Upper lobe of left lung (tissue), 6 donors: ENCODE data around the gene RAI14. TPM values are rescaled to one million over a fixed set of nuclear protein-coding genes. Genes with fewer than 3 reads are reported as not detected.

Experiments used
- ATAC-seq, 2 donors: fragments of 200-7000 bp; cut with Tn5 transposase; one replicate each; pipeline ENCODE4 v1.9.1; 2022; ENCODE audit warnings: mild to moderate bottlenecking in 2 of 2, moderate library complexity in 2 of 2; ENCODE audit not compliant: low FRiP score in 2 of 2
- DNase-seq, 2 donors: peaks; one replicate each; pipeline ENCODE4 v3.0.0-alpha.2; 2019 to 2020
- H3K27ac ChIP-seq, 4 donors: fragments of 200-600 bp; sonication (generic); one replicate each; pipeline ENCODE4 v1.5.1; 2016 to 2019
- H3K27me3 ChIP-seq, 4 donors: fragments of 200-600 bp; sonication (generic); one replicate each; pipeline ENCODE4 v1.5.1; 2017 to 2019
- H3K36me3 ChIP-seq, 4 donors: fragments of 200-600 bp; sonication (generic); one replicate each; pipeline ENCODE4 v1.5.1; 2016 to 2019
- H3K4me1 ChIP-seq, 4 donors: fragments of 200-600 bp; sonication (generic); one replicate each; pipeline ENCODE4 v1.5.1; 2018 to 2019
- H3K4me3 ChIP-seq, 4 donors: fragments of 200-600 bp; sonication (generic); one replicate each; pipeline ENCODE4 v1.5.1; 2017 to 2019; ENCODE audit warnings: mild to moderate bottlenecking in 2 of 4, moderate library complexity in 1 of 4
- H3K9me3 ChIP-seq, 4 donors: fragments of 200-600 bp; sonication (generic); one replicate each; pipeline ENCODE4 v1.5.1; 2018 to 2019
- EP300 ChIP-seq, 4 donors: sonication (generic); formaldehyde crosslinking; IDR thresholded peaks; one replicate each; pipeline ENCODE4 v1.5.1; 2017; ENCODE audit warnings: antibody characterized with exemption in 4 of 4, control low read depth in 2 of 4
- POLR2A ChIP-seq, 4 donors: fragments of 450-650 bp; IDR thresholded peaks; one replicate each; pipeline ENCODE4 v1.5.1; 2016 to 2017; ENCODE audit warnings: antibody characterized with exemption in 4 of 4, mild to moderate bottlenecking in 2 of 4
- POLR2AphosphoS5 ChIP-seq, 2 donors: sonication (generic); formaldehyde crosslinking; IDR thresholded peaks; one replicate each; pipeline ENCODE4 v1.5.1; 2017; ENCODE audit warnings: antibody characterized with exemption in 2 of 2
- WGBS, 2 donors: methylation state at CpG; one replicate each; pipeline ENCODE4 v1.1.5; 2017 to 2018; 5-methylcytosine and 5-hydroxymethylcytosine counted together
- total RNA-seq, 6 donors: library from RNA; depleted of rRNA in 4 of 6; stranded (reverse); fragments of >200 nt in 4 of 6; gene quantifications; one replicate each; pipeline versions ENCODE4 v1.1.0 to v1.2.1, GENCODE V29; 2016 to 2021
- TF ChIP-seq, protein P1 (sequence below), 6 experiments: fragments of 450-650 bp in 4 of 6; fragments of 200-600 bp in 2 of 6; sonication (generic) in 2 of 6; IDR thresholded peaks; one replicate each; pipeline ENCODE4 v1.5.1; 2016 to 2019; ENCODE audit warnings: antibody characterized with exemption in 6 of 6
- donor health status: DM: no; HTN: no; CAD: no; lungs with moderate emphysema.
- donor health status: DM: no; HTN: yes; CAD: no; lungs with severe emphysema.

The RAI14 gene
- total RNA-seq, 6 donors from 2014 or later, result 34.0 to 88.6 (median 67.9) TPM

DNA sequence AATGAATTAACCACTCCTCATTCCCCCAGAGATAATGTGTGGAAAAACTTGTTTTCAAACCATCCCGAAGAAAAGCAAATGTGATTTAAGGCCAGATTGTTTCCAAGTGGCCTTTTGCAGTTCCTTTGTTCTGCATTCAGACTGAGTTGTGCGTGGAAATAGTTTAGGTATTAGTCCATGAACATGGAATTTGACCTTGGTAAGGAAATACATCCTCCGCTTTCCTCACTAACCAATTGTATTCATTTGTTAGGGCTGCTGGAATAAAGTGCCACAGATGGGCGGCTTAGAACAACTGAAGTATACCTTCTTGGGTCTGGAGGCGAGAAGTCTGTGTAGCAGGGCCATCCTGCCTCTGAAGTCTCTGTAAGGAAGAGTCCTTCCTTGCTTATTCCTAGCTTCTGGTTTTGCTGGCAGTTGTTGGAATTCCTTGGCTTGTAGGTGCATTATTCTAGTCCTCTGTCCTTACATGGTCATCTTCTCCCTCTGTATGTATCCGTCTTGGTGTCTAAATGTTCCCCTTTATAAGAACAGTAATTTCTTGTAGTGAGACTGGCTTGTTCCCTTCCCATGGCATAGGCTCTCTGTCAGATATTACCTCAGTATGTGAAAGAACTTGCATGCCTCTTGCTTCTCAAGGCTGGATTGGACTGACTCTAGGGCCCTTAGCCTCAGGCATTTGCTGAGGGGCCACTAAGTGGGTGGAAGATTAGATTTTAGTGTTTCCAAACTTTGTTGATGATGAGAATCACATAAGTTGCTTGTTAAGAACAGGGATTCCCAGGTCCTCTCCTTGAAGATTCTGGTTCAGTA lies 53.9 kb downstream of the RAI14 start:
- ATAC-seq, result no peak
- Histone ChIP-seq H3K27me3 (no peaks in the 10 kb centered on the region), H3K4me3 (no peak overlapping the region), H3K9me3 (no peaks in the 10 kb centered on the region), H3K27ac (no peak overlapping the region), H3K4me1 (peaks cover 0 to 13% (median 8%) of the 10 kb centered on the region in 4 donors), H3K36me3 (no peaks in the 10 kb centered on the region)
- no peak for DNase-seq
- WGBS, 2 donors, result 74 to 81% methylated on average over 6 of the region's 6 CpGs
- TF ChIP-seq POLR2A (IDR thresholded peaks at IDR 0.05), result no peak
- no peak for TF ChIP-seq POLR2AphosphoS5 (IDR thresholded peaks at IDR 0.05)
- no peak for TF ChIP-seq EP300 (IDR thresholded peaks at IDR 0.05)
- TF ChIP-seq, protein P1, sequence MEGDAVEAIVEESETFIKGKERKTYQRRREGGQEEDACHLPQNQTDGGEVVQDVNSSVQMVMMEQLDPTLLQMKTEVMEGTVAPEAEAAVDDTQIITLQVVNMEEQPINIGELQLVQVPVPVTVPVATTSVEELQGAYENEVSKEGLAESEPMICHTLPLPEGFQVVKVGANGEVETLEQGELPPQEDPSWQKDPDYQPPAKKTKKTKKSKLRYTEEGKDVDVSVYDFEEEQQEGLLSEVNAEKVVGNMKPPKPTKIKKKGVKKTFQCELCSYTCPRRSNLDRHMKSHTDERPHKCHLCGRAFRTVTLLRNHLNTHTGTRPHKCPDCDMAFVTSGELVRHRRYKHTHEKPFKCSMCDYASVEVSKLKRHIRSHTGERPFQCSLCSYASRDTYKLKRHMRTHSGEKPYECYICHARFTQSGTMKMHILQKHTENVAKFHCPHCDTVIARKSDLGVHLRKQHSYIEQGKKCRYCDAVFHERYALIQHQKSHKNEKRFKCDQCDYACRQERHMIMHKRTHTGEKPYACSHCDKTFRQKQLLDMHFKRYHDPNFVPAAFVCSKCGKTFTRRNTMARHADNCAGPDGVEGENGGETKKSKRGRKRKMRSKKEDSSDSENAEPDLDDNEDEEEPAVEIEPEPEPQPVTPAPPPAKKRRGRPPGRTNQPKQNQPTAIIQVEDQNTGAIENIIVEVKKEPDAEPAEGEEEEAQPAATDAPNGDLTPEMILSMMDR (IDR thresholded peaks at IDR 0.05), result no peak

- TF ChIP-seq, protein P1 (IDR thresholded peaks at IDR 0.05), result no peak
- TF ChIP-seq EP300 (IDR thresholded peaks at IDR 0.05) (no peak), POLR2AphosphoS5 (IDR thresholded peaks at IDR 0.05) (no peak), POLR2A (IDR thresholded peaks at IDR 0.05) (no peak)
- Histone ChIP-seq H3K9me3 (no peaks in the 10 kb centered on the region), H3K27me3 (no peaks in the 10 kb centered on the region), H3K4me1 (peaks cover 6 to 12% (median 9%) of the 10 kb centered on the region in 4 donors), H3K27ac (no peak overlapping the region), H3K4me3 (no peak overlapping the region), H3K36me3 (no peaks in the 10 kb centered on the region)
- 88 to 94% methylated on average over 4 of the region's 4 CpGs for WGBS, 2 donors
- ATAC-seq (no peak), DNase-seq (no peak)
Observed at GRCh38 chr5:34712565-34712964, 56.4 kb downstream of the RAI14 start.

DNA sequence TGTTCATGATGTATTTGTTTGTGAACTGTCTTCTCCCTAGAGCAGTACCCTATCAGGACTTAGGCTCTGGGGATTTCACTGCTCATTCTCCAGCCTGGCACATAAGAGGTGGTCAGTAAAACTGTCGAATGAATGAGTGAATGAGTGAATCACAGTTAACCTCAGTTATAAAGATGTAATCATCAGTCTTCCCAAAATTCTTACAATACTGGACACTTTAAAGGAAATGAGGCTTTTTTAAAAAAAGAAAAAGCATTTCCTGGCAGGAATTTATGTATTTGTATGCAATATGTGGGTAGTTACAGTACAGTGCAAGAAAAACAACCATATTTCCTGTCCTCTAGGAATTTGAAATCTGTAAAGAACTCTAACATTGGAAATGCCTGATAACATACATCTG lies 59.6 kb downstream of the RAI14 start:
- Histone ChIP-seq H3K9me3 (no peaks in the 10 kb centered on the region), H3K27me3 (no peaks in the 10 kb centered on the region), H3K36me3 (peaks cover 0 to 3% (median 0%) of the 10 kb centered on the region in 4 donors), H3K4me1 (peaks cover 8 to 11% (median 9%) of the 10 kb centered on the region in 4 donors), H3K4me3 (no peak overlapping the region), H3K27ac (no peak overlapping the region)
- DNase-seq (no peak), ATAC-seq (no peak)
- 77 to 80% methylated on average over 1 of the region's 1 CpG for WGBS, 2 donors
- TF ChIP-seq, protein P1 (IDR thresholded peaks at IDR 0.05), result no peak
- no peak for TF ChIP-seq EP300 (IDR thresholded peaks at IDR 0.05)
- TF ChIP-seq POLR2AphosphoS5 (IDR thresholded peaks at IDR 0.05), result no peak
- TF ChIP-seq POLR2A (IDR thresholded peaks at IDR 0.05), result no peak

- Histone ChIP-seq H3K27me3 (no peaks in the 10 kb centered on the region), H3K4me1 (peaks cover 8 to 16% (median 9%) of the 10 kb centered on the region in 4 donors), H3K27ac (peak overlapping the region in 1 of 4 donors; percentile 50), H3K36me3 (peaks cover 0 to 3% (median 0%) of the 10 kb centered on the region in 4 donors), H3K9me3 (no peaks in the 10 kb centered on the region), H3K4me3 (no peak overlapping the region)
- ATAC-seq, result no peak
- no peak for DNase-seq
- TF ChIP-seq, protein P1 (IDR thresholded peaks at IDR 0.05), result no peak
- TF ChIP-seq POLR2A (IDR thresholded peaks at IDR 0.05) (no peak), EP300 (IDR thresholded peaks at IDR 0.05) (no peak), POLR2AphosphoS5 (IDR thresholded peaks at IDR 0.05) (no peak)
- 68 to 70% methylated on average over 2 of the region's 2 CpGs for WGBS, 2 donors
Observed at GRCh38 chr5:34716986-34717385, 60.9 kb downstream of the RAI14 start.
